Fibroblast of the aortic adventitia (primary cell): ENCODE measurements around the gene DRG1. TPM values are rescaled to one million over a fixed set of nuclear protein-coding genes. Genes with fewer than 3 reads are reported as not detected.

Experiments used
- DNase-seq: peaks from one replicate; pipeline ENCODE4 v3.0.0-alpha.2; 2010; ENCODE audit warnings: low read depth
- H3K4me3 ChIP-seq: 2 replicates; pipeline ENCODE4 v1.5.1; 2011; ENCODE audit warnings: low read depth, mild to moderate bottlenecking, control low read depth, low read length, moderate library complexity
- total RNA-seq: library from RNA; depleted of rRNA; stranded (reverse); fragments of >200 nt; gene quantifications from 2 replicates; pipeline ENCODE4 v1.2.3, GENCODE V29; 2012; ENCODE audit warnings: low replicate concordance
- TF ChIP-seq, protein P1 (sequence below): IDR thresholded peaks from 2 replicates; pipeline ENCODE4 v1.5.1; 2011; ENCODE audit warnings: mild to moderate bottlenecking, low read length, control low read depth, inconsistent platforms; ENCODE audit not compliant: insufficient read depth

The DRG1 gene
- total RNA-seq, 1 donor, result 89.4 TPM

DNA sequence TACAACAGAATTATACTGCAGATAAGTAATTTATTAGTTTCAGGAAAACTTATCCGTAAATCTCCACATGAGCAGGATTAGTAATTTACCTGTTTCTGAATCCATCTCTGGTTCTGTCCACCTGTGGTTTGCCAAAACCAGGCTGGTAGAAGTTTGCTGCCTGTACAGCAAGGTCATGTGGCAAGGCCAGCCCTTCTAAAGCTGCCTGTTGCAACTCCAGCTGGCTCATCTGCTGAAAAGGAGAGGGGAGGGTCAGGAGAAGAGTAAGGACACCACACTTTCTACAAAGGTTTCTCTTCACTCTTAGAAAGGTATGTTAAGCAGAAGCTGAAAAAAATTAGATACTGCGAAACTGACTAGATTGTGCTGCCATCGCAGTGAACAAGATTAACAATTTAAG, 47.9 kb downstream of the DRG1 start:
- no peak for DNase-seq

DNA sequence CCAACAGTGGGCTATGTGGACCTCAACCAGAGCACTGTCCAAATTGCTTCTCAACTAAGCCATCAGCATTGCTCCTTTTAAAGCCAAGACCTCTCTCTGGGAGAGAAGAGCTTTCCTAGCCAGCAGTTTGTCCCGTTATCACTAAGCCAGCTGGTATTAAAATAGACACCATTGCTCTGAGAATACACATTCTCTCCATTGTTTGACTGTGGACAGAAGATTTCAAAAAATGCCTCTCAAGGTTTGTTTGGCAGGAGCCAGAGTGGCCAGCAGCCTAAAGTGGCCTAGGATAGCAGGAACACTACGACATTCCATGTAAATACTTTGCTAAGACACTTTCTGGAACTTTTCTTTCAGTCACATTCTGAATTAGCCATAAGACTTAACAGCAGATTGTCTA, 49.0 kb downstream of the DRG1 start:
- no peak overlapping the region for H3K4me3 ChIP-seq
- DNase-seq, result peak; percentile 12
- TF ChIP-seq, protein P1, sequence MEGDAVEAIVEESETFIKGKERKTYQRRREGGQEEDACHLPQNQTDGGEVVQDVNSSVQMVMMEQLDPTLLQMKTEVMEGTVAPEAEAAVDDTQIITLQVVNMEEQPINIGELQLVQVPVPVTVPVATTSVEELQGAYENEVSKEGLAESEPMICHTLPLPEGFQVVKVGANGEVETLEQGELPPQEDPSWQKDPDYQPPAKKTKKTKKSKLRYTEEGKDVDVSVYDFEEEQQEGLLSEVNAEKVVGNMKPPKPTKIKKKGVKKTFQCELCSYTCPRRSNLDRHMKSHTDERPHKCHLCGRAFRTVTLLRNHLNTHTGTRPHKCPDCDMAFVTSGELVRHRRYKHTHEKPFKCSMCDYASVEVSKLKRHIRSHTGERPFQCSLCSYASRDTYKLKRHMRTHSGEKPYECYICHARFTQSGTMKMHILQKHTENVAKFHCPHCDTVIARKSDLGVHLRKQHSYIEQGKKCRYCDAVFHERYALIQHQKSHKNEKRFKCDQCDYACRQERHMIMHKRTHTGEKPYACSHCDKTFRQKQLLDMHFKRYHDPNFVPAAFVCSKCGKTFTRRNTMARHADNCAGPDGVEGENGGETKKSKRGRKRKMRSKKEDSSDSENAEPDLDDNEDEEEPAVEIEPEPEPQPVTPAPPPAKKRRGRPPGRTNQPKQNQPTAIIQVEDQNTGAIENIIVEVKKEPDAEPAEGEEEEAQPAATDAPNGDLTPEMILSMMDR, result no peak

More for the DNA sequence above, 47.9 kb downstream of the DRG1 start:
- TF ChIP-seq, protein P1, result no peak
- H3K4me3 ChIP-seq, result no peak overlapping the region

DNA sequence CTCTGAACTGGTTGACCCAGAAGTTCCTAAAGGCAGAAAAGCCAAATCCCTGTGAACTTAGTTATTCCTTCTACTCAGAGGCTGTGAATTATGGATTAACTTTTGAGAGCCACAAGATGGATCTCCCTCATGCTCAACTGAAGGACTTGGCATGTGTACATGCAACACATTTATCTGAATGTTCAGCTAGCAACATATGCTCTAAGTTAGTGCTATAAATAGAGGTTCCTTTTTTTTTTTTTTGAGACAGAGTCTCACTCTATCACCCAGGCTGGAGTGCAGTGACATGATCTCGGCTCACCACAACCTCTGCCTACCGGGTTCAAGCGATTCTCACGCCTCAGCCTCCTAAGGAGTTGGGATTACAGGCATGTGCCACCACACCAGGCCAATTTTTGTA, 50.1 kb downstream of the DRG1 start:
- no peak overlapping the region for H3K4me3 ChIP-seq
- DNase-seq, result no peak
- TF ChIP-seq, protein P1, result no peak

DNA sequence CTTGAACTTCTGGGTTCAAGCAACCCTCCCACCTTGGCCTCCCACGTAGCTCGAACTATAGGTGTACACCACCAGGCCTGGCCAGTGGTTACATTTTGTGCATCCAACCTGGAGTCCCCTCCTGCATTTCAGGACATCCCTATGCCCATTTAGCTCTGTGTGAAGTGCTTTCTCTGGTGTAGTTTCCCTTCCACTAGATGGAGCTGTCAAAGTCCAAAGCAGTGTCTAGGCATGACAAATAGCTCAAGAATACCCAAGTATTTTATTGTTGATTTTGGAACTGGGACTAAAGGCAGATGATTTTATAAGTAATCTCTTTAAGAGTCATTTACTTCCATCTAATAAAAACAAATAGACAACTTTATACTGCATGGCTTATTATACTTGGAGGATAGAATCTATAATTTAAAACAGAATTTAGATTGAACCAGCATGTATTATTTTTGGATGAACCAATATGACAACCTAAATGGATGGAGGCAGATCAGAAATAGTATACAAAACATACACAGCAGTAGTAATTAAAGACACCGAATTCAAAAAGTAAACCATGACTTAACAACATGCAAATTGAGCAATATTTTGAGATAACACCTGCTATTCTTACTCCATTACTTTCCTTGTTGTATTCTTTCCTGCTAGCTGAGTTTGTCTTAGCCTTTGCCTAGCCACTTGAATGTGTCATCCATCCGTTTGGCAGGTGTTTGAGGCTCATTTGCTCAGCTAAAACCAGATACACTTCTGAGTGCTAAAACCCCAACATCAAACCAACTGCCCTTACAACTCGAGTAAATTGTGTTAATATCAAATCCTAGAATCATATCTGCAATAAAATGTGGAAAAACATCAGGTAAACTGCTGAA, 52.5 kb downstream of the DRG1 start:
- DNase-seq, result peak; percentile 53
- TF ChIP-seq, protein P1, result peak; percentile 62
- H3K4me3 ChIP-seq, result no peak overlapping the region

DNA sequence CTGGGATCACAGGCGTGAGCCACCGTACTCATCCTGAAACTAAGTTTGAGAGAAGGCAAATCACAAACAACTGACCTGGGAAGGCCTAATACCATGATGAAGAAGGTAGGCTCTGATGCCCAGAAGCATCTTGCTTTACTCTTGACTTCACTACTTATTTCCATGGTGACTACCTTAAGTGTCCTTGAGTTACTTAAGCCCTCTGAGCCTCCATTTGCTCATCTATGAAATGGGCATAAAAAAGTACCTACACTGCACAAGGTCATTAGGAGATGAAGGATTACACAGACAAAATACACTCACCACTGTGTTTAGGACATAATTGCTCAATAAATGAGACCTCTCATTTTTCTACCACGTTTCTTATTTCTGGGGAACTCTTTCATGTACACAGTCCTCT, 62.3 kb downstream of the DRG1 start:
- H3K4me3 ChIP-seq, result no peak overlapping the region
- TF ChIP-seq, protein P1, result no peak
- no peak for DNase-seq

DNA sequence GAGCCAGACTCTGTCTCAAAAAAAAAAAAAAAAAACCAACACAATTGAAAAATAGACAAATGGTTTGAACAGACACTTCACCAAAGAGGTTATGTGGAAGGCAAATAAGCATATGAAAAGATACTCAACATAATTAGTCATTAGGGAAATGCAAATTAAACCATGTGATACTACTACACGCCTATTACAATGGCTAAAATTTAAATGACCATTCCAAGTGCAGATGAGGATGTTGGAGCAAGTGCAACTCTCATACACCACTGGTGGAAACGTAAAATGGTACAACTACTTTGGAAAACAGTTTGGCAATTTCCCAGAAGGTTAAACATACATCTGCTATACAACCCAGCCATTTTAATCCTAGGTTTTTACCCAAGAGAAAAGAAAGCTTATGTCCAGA, 65.9 kb downstream of the DRG1 start:
- no peak for DNase-seq
- TF ChIP-seq, protein P1, result no peak
- H3K4me3 ChIP-seq, result no peak overlapping the region
